Motor neuron (in vitro differentiated cells): ENCODE data around the gene KLHL26. TPM values are rescaled to one million over a fixed set of nuclear protein-coding genes. Genes with fewer than 3 reads are reported as not detected.

Source experiments
- ATAC-seq, 8 experiments: fragments of 200-7000 bp; cut with Tn5 transposase; replicated peaks in 6 of 8; 2 replicates each; pipeline ENCODE4 v1.8.0; 2021; ENCODE audit warnings: mild to moderate bottlenecking in 8 of 8, moderate library complexity in 8 of 8
- H3K27ac ChIP-seq, 2 donors: fragments of 250-450 bp; sonication (Bioruptor Pico); 2 replicates each; pipeline ENCODE4 v1.9.0; 2021; ENCODE audit warnings: antibody characterized with exemption in 2 of 2, mild to moderate bottlenecking in 2 of 2, moderate library complexity in 1 of 2
- H3K4me1 ChIP-seq, 2 donors: fragments of 250-450 bp; sonication (Bioruptor Pico); replicated peaks in 1 of 2; 2 replicates each; pipeline ENCODE4 v1.6.1; 2021; ENCODE audit warnings: antibody characterized with exemption in 2 of 2, mild to moderate bottlenecking in 2 of 2, moderate library complexity in 1 of 2
- H3K4me3 ChIP-seq, 5 donors: fragments of 250-450 bp; sonication (Bioruptor Pico); 2 replicates each; pipeline ENCODE4 v1.9.0; 2021; ENCODE audit warnings: antibody characterized with exemption in 5 of 5, mild to moderate bottlenecking in 5 of 5, moderate library complexity in 4 of 5
- WGBS, 10 experiments: fragments of 450-650 bp; shearing (Covaris generic); methylation state at CpG; one replicate each; pipeline ENCODE4 v1.0.0; 2022; 5-methylcytosine and 5-hydroxymethylcytosine counted together
- in situ Hi-C, 9 experiments: fragments of 400-800 bp; cut with MboI; loops; one replicate each; pipeline ENCODE4 v1.15.0; 2021; ENCODE audit warnings: low sequenced_read_pairs in 9 of 9, low pct_unique_long_range_greater_than_20kb in 2 of 9; ENCODE audit not compliant: unreplicated experiment in 9 of 9
- total RNA-seq, 8 experiments: library from RNA; unstranded; fragments of 300-600 nt; gene quantifications; 2 replicates each; pipeline versions ENCODE4 v1.2.3 to v1.2.4, GENCODE V29; 2022

The KLHL26 gene
- total RNA-seq, 8 experiments from 2014 or later = 0.92 to 8.3 (median 5.6) TPM

GRCh38 chr19:18604820-18605159 lies 32.0 kb upstream of the KLHL26 start:
- WGBS, 10 experiments = 0 to 38% (median 5%) methylated on average over 1 to 7 of the region's 10 CpGs; no CpG with 5 or more reads in 4 of the 10 experiments
- Histone ChIP-seq H3K4me3 (no peak overlapping the region), H3K4me1 (peaks cover 4 to 28% of the 10 kb centered on the region in 2 donors), H3K27ac (no peak overlapping the region)
- in situ Hi-C loops = no loop called here
- ATAC-seq = no peak

GRCh38 chr19:18605196-18605545 lies 31.7 kb upstream of the KLHL26 start:
- Histone ChIP-seq H3K4me1 (peaks cover 4 to 29% of the 10 kb centered on the region in 2 donors), H3K27ac (no peak overlapping the region), H3K4me3 (no peak overlapping the region)
- no peak for ATAC-seq
- WGBS, 10 experiments = 6 to 8% methylated on average over 3 to 4 of the region's 17 CpGs; no CpG with 5 or more reads in 8 of the 10 experiments
- in situ Hi-C loops = no loop called here

- Histone ChIP-seq H3K4me3 (no peak overlapping the region), H3K4me1 (peaks cover 5 to 35% of the 10 kb centered on the region in 2 donors), H3K27ac (no peak overlapping the region)
- in situ Hi-C loops = no loop called here
- WGBS, 10 experiments = 5 to 20% (median 15%) methylated on average over 2 to 11 of the region's 65 CpGs; no CpG with 5 or more reads in 7 of the 10 experiments
- ATAC-seq = peak in 3 of 8 experiments; percentile 3 to 27 (median 15)
These were observed 31.1 kb upstream of the KLHL26 start for GRCh38 chr19:18605546-18606280.

DNA sequence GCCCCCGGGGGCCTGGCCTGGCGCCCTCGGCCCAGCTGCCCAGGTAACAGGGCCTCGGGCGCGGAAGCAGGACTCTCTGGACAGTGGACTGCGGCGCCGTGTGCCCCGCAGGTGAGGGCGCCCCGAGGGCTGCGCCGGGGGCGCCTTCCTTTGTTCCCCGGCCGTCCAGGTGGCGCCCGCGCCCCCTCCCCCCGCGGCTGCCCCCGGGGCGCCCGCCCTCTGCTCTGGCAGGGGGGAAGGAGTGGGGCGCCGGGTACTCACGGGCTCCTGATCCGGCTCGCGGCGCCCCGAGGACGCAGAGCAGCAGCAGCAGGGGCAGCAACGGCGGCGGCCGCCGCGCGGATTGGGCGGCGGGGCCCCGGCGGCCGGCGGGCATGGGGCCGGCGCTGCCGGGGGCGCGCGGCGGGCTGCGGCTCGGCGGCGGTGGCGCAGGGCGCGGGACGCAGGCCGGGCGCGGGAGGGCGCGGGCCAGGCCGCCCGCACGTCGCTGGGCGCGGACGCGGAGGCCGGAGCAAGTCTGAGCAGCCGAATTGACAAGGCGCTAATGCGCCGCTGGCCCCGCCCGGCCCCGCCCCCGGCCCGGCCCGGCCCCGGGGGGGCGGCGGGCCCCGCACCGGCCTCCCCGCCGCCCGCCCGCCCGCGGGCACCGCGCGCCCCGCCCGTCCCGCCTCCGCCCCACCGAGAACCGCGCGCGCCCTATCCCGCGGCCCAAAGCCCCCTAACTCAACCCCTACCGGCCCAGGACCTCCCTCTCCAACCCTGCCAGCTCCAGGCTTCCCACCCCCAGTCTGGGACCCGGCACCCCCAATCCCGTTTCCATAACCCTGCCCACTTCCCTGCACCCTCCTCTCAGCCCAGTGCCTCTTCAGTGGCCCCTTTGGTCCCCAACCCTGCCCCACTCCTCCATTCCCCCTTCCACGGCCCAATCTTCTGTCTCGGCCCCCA lies 30.3 kb upstream of the KLHL26 start, which contains the start of gene CRLF1:
CRLF1 (minus strand) TSS at position 519 of the 945 bp plus-strand sequence; CDS start at position 376, 143 bp downstream.
- Histone ChIP-seq H3K27ac (no peak within 1 kb of the TSS), H3K4me3 (peak within 1 kb of the TSS in 2 of 5 donors; percentile 8 to 13), H3K4me1 (peaks cover 13 to 41% of the 10 kb centered on the region in 2 donors)
- in situ Hi-C loops = no loop called here
- WGBS, 10 experiments = no CpG with 5 or more reads among the region's 116 CpGs
- ATAC-seq = peak in 6 of 8 experiments; percentile 7 to 49 (median 27)

GRCh38 chr19:18607226-18608101 lies 29.4 kb upstream of the KLHL26 start:
- no peak for ATAC-seq
- in situ Hi-C loops = no loop called here
- 0 to 13% (median 0%) methylated on average over 1 to 14 of the region's 68 CpGs; no CpG with 5 or more reads in 4 of the 10 experiments for WGBS, 10 experiments
- Histone ChIP-seq H3K4me1 (peaks cover 19 to 44% of the 10 kb centered on the region in 2 donors), H3K27ac (no peak overlapping the region), H3K4me3 (no peak overlapping the region)

- in situ Hi-C loops = no loop called here
- Histone ChIP-seq H3K4me3 (no peak overlapping the region), H3K4me1 (peaks cover 19 to 44% of the 10 kb centered on the region in 2 donors), H3K27ac (no peak overlapping the region)
- ATAC-seq = no peak
- 0 to 28% (median 20%) methylated on average over 1 to 3 of the region's 5 CpGs; no CpG with 5 or more reads in 3 of the 10 experiments for WGBS, 10 experiments
These were observed 28.6 kb upstream of the KLHL26 start for GRCh38 chr19:18608102-18608804.

GRCh38 chr19:18608805-18609716 lies 27.8 kb upstream of the KLHL26 start:
- no peak overlapping the region for H3K27ac ChIP-seq
- no peak overlapping the region for H3K4me3 ChIP-seq
- ATAC-seq = no peak
- WGBS, 10 experiments = 20 to 87% (median 54%) methylated on average over 1 to 3 of the region's 9 CpGs; no CpG with 5 or more reads in 2 of the 10 experiments
- in situ Hi-C loops = no loop called here
- H3K4me1 ChIP-seq = peaks cover 25 to 44% of the 10 kb centered on the region in 2 donors

DNA sequence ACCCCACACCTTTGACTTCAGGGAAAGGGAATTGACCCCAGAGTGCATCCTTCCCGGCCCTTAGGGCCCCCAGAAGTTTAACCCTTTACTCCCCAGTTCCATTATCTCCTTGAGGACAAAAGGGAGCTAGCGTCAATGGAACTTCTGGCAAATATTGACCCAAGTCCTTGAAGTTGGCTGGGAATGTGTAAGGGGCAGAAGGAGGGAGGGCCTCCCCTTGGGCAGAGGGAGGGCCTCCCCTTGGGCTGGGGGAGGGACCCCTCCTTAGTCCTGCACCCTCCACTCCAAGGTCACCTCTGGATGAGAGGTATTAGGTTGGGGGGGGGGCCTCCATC lies 27.1 kb upstream of the KLHL26 start:
- no peak for ATAC-seq
- no peak overlapping the region for H3K27ac ChIP-seq
- no peak overlapping the region for H3K4me3 ChIP-seq
- in situ Hi-C loops = no loop called here
- WGBS, 10 experiments = 0% methylated on average over 1 of the region's 2 CpGs; no CpG with 5 or more reads in 5 of the 10 experiments
- peaks cover 25 to 38% of the 10 kb centered on the region in 2 donors for H3K4me1 ChIP-seq

GRCh38 chr19:18610245-18610555 lies 26.6 kb upstream of the KLHL26 start:
- no peak for ATAC-seq

GRCh38 chr19:18610556-18611326 lies 26.1 kb upstream of the KLHL26 start:
- no peak for ATAC-seq
- in situ Hi-C loops = no loop called here
- H3K4me3 ChIP-seq = peak overlapping the region in 4 of 5 donors; percentile 53 to 97 (median 72)
- peaks cover 25 to 35% of the 10 kb centered on the region in 2 donors for H3K4me1 ChIP-seq
- WGBS, 10 experiments = 0 to 25% (median 7%) methylated on average over 1 to 4 of the region's 45 CpGs; no CpG with 5 or more reads in 6 of the 10 experiments
- H3K27ac ChIP-seq = no peak overlapping the region

More at GRCh38 chr19:18610245-18610555, 26.6 kb upstream of the KLHL26 start:
- Histone ChIP-seq H3K27ac (no peak overlapping the region), H3K4me1 (peaks cover 25 to 36% of the 10 kb centered on the region in 2 donors), H3K4me3 (no peak overlapping the region)
- WGBS, 10 experiments = 0 to 83% (median 80%) methylated on average over 1 of the region's 3 CpGs; no CpG with 5 or more reads in 7 of the 10 experiments
- in situ Hi-C loops = no loop called here
